Right forelimb (tissue), 1 donor: ENCODE measurements around the gene DUSP6.

Experiments used
- DNase-seq: peaks from one replicate; pipeline ENCODE4 v3.0.0-alpha.2; 2018

Gene DUSP6

GRCh38 chr12:89327486-89328094 lies 24.7 kb downstream of the DUSP6 start:
- DNase-seq: no peak

- DNase-seq: no peak
These were observed 25.9 kb downstream of the DUSP6 start for GRCh38 chr12:89326239-89327040.

- DNase-seq: no peak
These were observed 26.8 kb downstream of the DUSP6 start for GRCh38 chr12:89325495-89325894.

GRCh38 chr12:89324437-89324836 lies 27.9 kb downstream of the DUSP6 start:
- no peak for DNase-seq

- no peak for DNase-seq
These were observed 28.6 kb downstream of the DUSP6 start for GRCh38 chr12:89323568-89324218.

GRCh38 chr12:89320735-89321134 lies 31.6 kb downstream of the DUSP6 start:
- no peak for DNase-seq

GRCh38 chr12:89319606-89320005 lies 32.7 kb downstream of the DUSP6 start:
- no peak for DNase-seq

- DNase-seq: no peak
These were observed 33.2 kb downstream of the DUSP6 start for GRCh38 chr12:89319122-89319521.

- no peak for DNase-seq
These were observed 35.6 kb downstream of the DUSP6 start for GRCh38 chr12:89316705-89317139.

GRCh38 chr12:89314060-89314761 lies 38.1 kb downstream of the DUSP6 start:
- DNase-seq: no peak

GRCh38 chr12:89311703-89312293 lies 40.5 kb downstream of the DUSP6 start:
- no peak for DNase-seq

- DNase-seq: no peak
These were observed 42.5 kb downstream of the DUSP6 start for GRCh38 chr12:89309815-89310214.

- no peak for DNase-seq
These were observed 42.9 kb downstream of the DUSP6 start for GRCh38 chr12:89309440-89309802.

GRCh38 chr12:89307474-89308253 lies 44.6 kb downstream of the DUSP6 start:
- no peak for DNase-seq

GRCh38 chr12:89306827-89307473 lies 45.4 kb downstream of the DUSP6 start:
- no peak for DNase-seq

GRCh38 chr12:89305373-89305772 lies 46.9 kb downstream of the DUSP6 start:
- no peak for DNase-seq

- no peak for DNase-seq
These were observed 52.4 kb downstream of the DUSP6 start for GRCh38 chr12:89299931-89300330.

GRCh38 chr12:89299417-89299816 lies 52.9 kb downstream of the DUSP6 start:
- no peak for DNase-seq
